ENCODE data around the gene TRIM45. TPM values are rescaled to one million over a fixed set of nuclear protein-coding genes. Genes with fewer than 3 reads are reported as not detected.

TRIM45 gene
- total RNA-seq, 1 experiment from 2014 or later = 11.7 TPM

GRCh38 chr1:117143172-117143571, 21.6 kb upstream of the TRIM45 start:
- H3K4me3 Mint-ChIP-seq = no peak overlapping the region
- H3K4me1 Mint-ChIP-seq = peaks cover 17 to 21% of the 10 kb centered on the region in 2 experiments
- no peak overlapping the region for H3K14ac ChIP-seq (ENCODE audit: insufficient read depth, low read length)
- no peak overlapping the region for H2BK20ac ChIP-seq (ENCODE audit: low read depth, low read length, poor library complexity, severe bottlenecking)
- no peaks in the 10 kb centered on the region for H3K27me3 Mint-ChIP-seq (ENCODE audit: low read depth)
- no peak overlapping the region for H3K4ac ChIP-seq (ENCODE audit: low read depth, low read length)
- H3K9me3 Mint-ChIP-seq = no peaks in the 10 kb centered on the region
- no peak overlapping the region for H3K23ac ChIP-seq (ENCODE audit: insufficient read length, low read depth, low read length)
- H4K5ac ChIP-seq (ENCODE audit: insufficient read length, low read depth, low read length) = no peak overlapping the region
- H2AK5ac ChIP-seq (ENCODE audit: insufficient read length, low read length) = no peak overlapping the region
- no peaks in the 10 kb centered on the region for H3K27me3 ChIP-seq (ENCODE audit: insufficient read depth, low read length)
- H3K18ac ChIP-seq (ENCODE audit: insufficient read length, low read depth, low read length) = no peak overlapping the region
- no peak overlapping the region for H3K4me2 ChIP-seq (ENCODE audit: insufficient read depth, insufficient read length, low read length)
- H3K9me3 ChIP-seq (ENCODE audit: control insufficient read depth, low read depth, low read length) = no peaks in the 10 kb centered on the region
- no peaks in the 10 kb centered on the region for H3K36me3 Mint-ChIP-seq (ENCODE audit: insufficient read depth in 1 of 3, low read depth in 3 of 3)
- no peaks in the 10 kb centered on the region for H4K20me1 ChIP-seq (ENCODE audit: control insufficient read depth, insufficient read depth, insufficient read length)
- H3K27ac ChIP-seq (ENCODE audit: insufficient read length, low read depth, low read length) = no peak overlapping the region
- TF ChIP-seq, protein P1, sequence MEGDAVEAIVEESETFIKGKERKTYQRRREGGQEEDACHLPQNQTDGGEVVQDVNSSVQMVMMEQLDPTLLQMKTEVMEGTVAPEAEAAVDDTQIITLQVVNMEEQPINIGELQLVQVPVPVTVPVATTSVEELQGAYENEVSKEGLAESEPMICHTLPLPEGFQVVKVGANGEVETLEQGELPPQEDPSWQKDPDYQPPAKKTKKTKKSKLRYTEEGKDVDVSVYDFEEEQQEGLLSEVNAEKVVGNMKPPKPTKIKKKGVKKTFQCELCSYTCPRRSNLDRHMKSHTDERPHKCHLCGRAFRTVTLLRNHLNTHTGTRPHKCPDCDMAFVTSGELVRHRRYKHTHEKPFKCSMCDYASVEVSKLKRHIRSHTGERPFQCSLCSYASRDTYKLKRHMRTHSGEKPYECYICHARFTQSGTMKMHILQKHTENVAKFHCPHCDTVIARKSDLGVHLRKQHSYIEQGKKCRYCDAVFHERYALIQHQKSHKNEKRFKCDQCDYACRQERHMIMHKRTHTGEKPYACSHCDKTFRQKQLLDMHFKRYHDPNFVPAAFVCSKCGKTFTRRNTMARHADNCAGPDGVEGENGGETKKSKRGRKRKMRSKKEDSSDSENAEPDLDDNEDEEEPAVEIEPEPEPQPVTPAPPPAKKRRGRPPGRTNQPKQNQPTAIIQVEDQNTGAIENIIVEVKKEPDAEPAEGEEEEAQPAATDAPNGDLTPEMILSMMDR (conservative IDR thresholded peaks at IDR 0.05) = no peak
- no peak overlapping the region for H2BK120ac ChIP-seq (ENCODE audit: low read depth, low read length, poor library complexity, severe bottlenecking)
- H3K23me2 ChIP-seq (ENCODE audit: insufficient read length, low read depth, low read length, poor library complexity, severe bottlenecking) = no peaks in the 10 kb centered on the region
- no peak overlapping the region for H2AFZ ChIP-seq (ENCODE audit: low read length)
- no peak overlapping the region for H3T11ph ChIP-seq (ENCODE audit: low read length)
- H2BK15ac ChIP-seq (ENCODE audit: low read depth, low read length) = no peak overlapping the region
- no peak overlapping the region for H3K56ac ChIP-seq (ENCODE audit: insufficient read length, low read depth, low read length)
- no peaks in the 10 kb centered on the region for H3K79me2 ChIP-seq (ENCODE audit: insufficient read depth, low read length)
- no peak overlapping the region for H3K9ac ChIP-seq (ENCODE audit: extremely low read depth, insufficient read length, low read length)
- H2BK12ac ChIP-seq (ENCODE audit: insufficient read length, low read depth, low read length) = no peak overlapping the region
- no peaks in the 10 kb centered on the region for H3K79me1 ChIP-seq (ENCODE audit: insufficient read depth, low read depth, low read length, poor library complexity, severe bottlenecking)
- H3K27ac Mint-ChIP-seq = no peak overlapping the region
- H3K4me1 ChIP-seq (ENCODE audit: insufficient read depth, low read length) = peaks cover 3% of the 10 kb centered on the region; the same call in 1 of the 2 replicates
- no peak for DNase-seq
- H4K91ac ChIP-seq (ENCODE audit: insufficient read length, low read depth, low read length) = no peak overlapping the region
- H2BK5ac ChIP-seq (ENCODE audit: insufficient read length, low read length) = no peak overlapping the region
- H4K8ac ChIP-seq (replicated peaks; ENCODE audit: insufficient read length, low read depth, low read length) = no peak overlapping the region

Data from H9 (cell line).